B cell (primary cell): ENCODE data around the gene CAVIN1. TPM values are rescaled to one million over a fixed set of nuclear protein-coding genes. Genes with fewer than 3 reads are reported as not detected.

Source experiments
- ATAC-seq: fragments of 200-7000 bp; cut with Tn5 transposase; one replicate; pipeline ENCODE4 v1.10.0; 2021; ENCODE audit warnings: low read depth, mild to moderate bottlenecking, moderate number of reproducible peaks, moderate library complexity
- CTCF ChIA-PET: fragments of 350-600 bp; sonication (Branson Sonifier 250); formaldehyde crosslinking; loops from one replicate; lab custom pipeline; 2021; ENCODE audit warnings: antibody characterized with exemption, inconsistent platforms; lab: Charles Lee
- POLR2A ChIA-PET: fragments of 350-600 bp; sonication (Branson Sonifier 250); formaldehyde crosslinking; loops from one replicate; lab custom pipeline; 2021; ENCODE audit warnings: antibody characterized with exemption; lab: Charles Lee
- DNase-seq: peaks from one replicate; pipeline ENCODE4 v3.0.0; 2013
- H2AFZ ChIP-seq: 2 replicates; pipeline ENCODE4 v1.6.1; 2012; ENCODE audit warnings: mild to moderate bottlenecking, low read depth, low read length; ENCODE audit not compliant: insufficient read depth, poor library complexity, severe bottlenecking
- H3K27ac ChIP-seq, 2 donors: 1 replicate in 1 of 2; 2 replicates in 1 of 2; pipeline ENCODE4 v1.5.1; 2012 to 2013; ENCODE audit warnings: low read length in 2 of 2, mild to moderate bottlenecking in 2 of 2, moderate library complexity in 1 of 2
- H3K27me3 ChIP-seq, 4 experiments: fragments of 200-600 bp in 1 of 4; sonication (generic) in 1 of 4; replicated peaks in 1 of 4; 1 replicate in 2 of 4; 2 replicates in 2 of 4; pipeline versions ENCODE4 v1.6.1 to v1.7.0; 2013 to 2016; ENCODE audit warnings: low read length in 3 of 4, mild to moderate bottlenecking in 2 of 4, mixed read lengths in 1 of 4, moderate library complexity in 1 of 4; ENCODE audit not compliant: insufficient read depth in 4 of 4, control insufficient read depth in 3 of 4; ENCODE audit errors: control extremely low read depth in 1 of 4
- H3K36me3 ChIP-seq, 2 experiments: replicated peaks in 1 of 2; 1 replicate in 1 of 2; 2 replicates in 1 of 2; pipeline versions ENCODE4 v1.6.1 to v1.7.1; 2013; ENCODE audit warnings: low read length in 1 of 2; ENCODE audit not compliant: insufficient read depth in 2 of 2, control insufficient read depth in 1 of 2; ENCODE audit errors: control extremely low read depth in 1 of 2, extremely low read depth in 1 of 2
- H3K4me1 ChIP-seq, 2 donors: fragments of 200-600 bp in 1 of 2; sonication (generic) in 1 of 2; 1 replicate in 1 of 2; 2 replicates in 1 of 2; pipeline versions ENCODE4 v1.5.1 to v1.6.1; 2013 to 2017; ENCODE audit warnings: low read length in 2 of 2; ENCODE audit not compliant: control insufficient read depth in 2 of 2, insufficient read depth in 2 of 2
- H3K4me2 ChIP-seq: replicated peaks from 2 replicates; pipeline ENCODE3; 2012; ENCODE audit warnings: mild to moderate bottlenecking, low read depth, low read length; ENCODE audit not compliant: poor library complexity, severe bottlenecking
- H3K4me3 ChIP-seq, 5 experiments: fragments of 200-600 bp in 1 of 5; sonication (generic) in 1 of 5; 1 replicate in 3 of 5; 2 replicates in 2 of 5; pipeline versions ENCODE4 v1.5.1 to v1.7.0; 2011 to 2016; ENCODE audit warnings: low read length in 4 of 5, mild to moderate bottlenecking in 4 of 5, low read depth in 2 of 5, control low read depth in 1 of 5, moderate library complexity in 1 of 5; ENCODE audit not compliant: insufficient read depth in 1 of 5; ENCODE audit errors: control extremely low read depth in 1 of 5, extremely low read depth in 1 of 5
- H3K79me2 ChIP-seq: fragments of 200-600 bp; sonication (generic); one replicate; pipeline ENCODE4 v1.6.0; 2016; ENCODE audit warnings: low read length; ENCODE audit not compliant: control insufficient read depth, insufficient read depth
- H3K9ac ChIP-seq: fragments of 200-600 bp; sonication (generic); 2 replicates; pipeline ENCODE4 v1.6.1; 2017; ENCODE audit warnings: mild to moderate bottlenecking, low read length, moderate library complexity
- H3K9me3 ChIP-seq, 3 donors: one replicate each; pipeline versions ENCODE4 v1.6.1 to v1.7.1; 2013; ENCODE audit warnings: low read length in 2 of 3; ENCODE audit not compliant: control insufficient read depth in 2 of 3, insufficient read depth in 1 of 3; ENCODE audit errors: control extremely low read depth in 1 of 3
- H4K20me1 ChIP-seq: 2 replicates; pipeline ENCODE4 v1.6.0; 2012; ENCODE audit warnings: mild to moderate bottlenecking, low read length; ENCODE audit not compliant: insufficient read depth, control insufficient read depth, poor library complexity, severe bottlenecking
- H3K27ac Mint-ChIP-seq: one replicate; pipeline ENCODE4 v1.8.0; 2021; ENCODE audit warnings: mixed read lengths
- H3K27me3 Mint-ChIP-seq: one replicate; pipeline ENCODE4 v1.8.0; 2021; ENCODE audit warnings: mixed read lengths
- H3K4me1 Mint-ChIP-seq: one replicate; pipeline ENCODE4 v1.8.0; 2021; ENCODE audit warnings: mixed read lengths
- H3K4me3 Mint-ChIP-seq: one replicate; pipeline ENCODE4 v1.8.0; 2021; ENCODE audit warnings: mixed read lengths
- H3K9me3 Mint-ChIP-seq: one replicate; pipeline ENCODE4 v1.8.0; 2022; ENCODE audit warnings: mixed read lengths; ENCODE audit not compliant: insufficient read depth
- CTCF ChIP-seq: fragments of 200-600 bp; IDR thresholded peaks from one replicate; pipeline ENCODE4 v1.8.0; 2022; ENCODE audit warnings: antibody characterized with exemption, mild to moderate bottlenecking
- EZH2 ChIP-seq: IDR thresholded peaks from 2 replicates; pipeline ENCODE4 v1.6.1; 2012; ENCODE audit warnings: borderline replicate concordance, low read depth, mild to moderate bottlenecking, moderate library complexity, low read length; ENCODE audit not compliant: insufficient read depth, poor library complexity, severe bottlenecking
- WGBS: methylation state at CpG from one replicate; pipeline ENCODE4 v1.1.5; 2013; ENCODE audit warnings: missing lambda C conversion rate; ENCODE audit not compliant: insufficient coverage; 5-methylcytosine and 5-hydroxymethylcytosine counted together
- intact Hi-C: fragments of 100-400 bp; cut with micrococcal nuclease; formaldehyde crosslinking; loops from one replicate; pipeline ENCODE4 v1.10.0; 2022
- polyA plus RNA-seq: library from polyadenylated mRNA; depleted of rRNA; stranded (reverse); fragments of >200 nt; gene quantifications from 2 replicates; pipeline ENCODE4 v1.2.3, GENCODE V29; 2012
- total RNA-seq, 2 donors: library from RNA; stranded (reverse); fragments of 120-200 nt in 1 of 2; gene quantifications; 1 replicate in 1 of 2; 2 replicates in 1 of 2; pipeline versions ENCODE4 v1.2.3 to v1.2.4, GENCODE V29; 2013 to 2022

The CAVIN1 gene
- total and polyA plus RNA-seq, 2 donors (not counting 1 experiment from before 2014, with no cell fraction given), result not detected

DNA sequence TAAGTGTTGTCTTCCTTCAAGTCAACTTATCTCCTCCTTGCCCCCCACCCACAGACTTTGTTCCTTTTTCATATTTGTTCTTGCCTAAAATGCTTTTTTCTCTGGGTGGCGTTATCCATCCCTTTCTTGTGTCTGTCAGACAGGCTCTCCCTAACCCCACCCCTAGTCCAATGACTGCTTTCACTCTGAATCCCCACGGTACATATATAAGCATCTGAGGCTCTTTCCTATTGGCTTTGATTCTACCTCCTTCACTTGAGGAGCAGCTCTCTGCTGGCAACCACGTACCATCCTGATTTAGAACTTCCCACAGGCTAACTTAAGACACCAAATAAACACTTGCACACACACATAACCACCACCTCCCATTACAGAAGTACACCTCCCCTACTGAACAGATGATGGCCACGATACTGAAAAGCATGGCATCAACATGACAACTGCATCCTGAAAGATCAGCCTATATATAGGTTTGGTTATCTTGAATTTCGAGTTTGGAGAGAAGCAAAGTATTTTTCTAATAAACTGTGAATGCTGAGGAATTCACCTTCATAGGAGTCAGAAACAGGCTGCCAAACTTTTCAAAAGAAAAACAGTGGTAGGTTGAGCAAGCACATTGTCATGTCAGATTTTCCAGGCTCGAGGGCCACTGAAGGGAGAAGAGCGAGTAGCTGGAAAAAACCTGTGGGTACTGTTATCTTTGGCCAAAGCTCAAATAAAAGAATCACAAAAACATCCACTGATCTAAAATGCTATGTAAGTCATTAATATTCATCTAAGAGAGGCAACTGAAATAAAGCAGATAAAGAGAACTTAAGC is 59.1 kb downstream of the CAVIN1 start:
- no peak for DNase-seq
- Mint-ChIP-seq H3K4me3 (peak overlapping the region; percentile 9), H3K27me3 (no peaks in the 10 kb centered on the region), H3K9me3 (peaks cover 2% of the 10 kb centered on the region), H3K27ac (peak overlapping the region; percentile 62), H3K4me1 (peaks cover 65% of the 10 kb centered on the region)
- ChIA-PET CTCF (interaction anchor here (0.5 kb wide), 1 partner anchor 408 kb away, joined by 3 read pairs; no protein-coding TSS in a partner anchor), POLR2A (no interaction called here)
- H3K27ac ChIP-seq, result peak overlapping the region in 1 of 2 donors; percentile 29
- intact Hi-C loops, result no loop called here
- TF ChIP-seq CTCF (no peak), EZH2 (no peak)
- 70% methylated on average over 3 of the region's 7 CpGs for WGBS
- ATAC-seq, result no peak
- H3K4me2 ChIP-seq, result no peak overlapping the region
- peaks cover 86% of the 10 kb centered on the region for H4K20me1 ChIP-seq
- H3K4me3 ChIP-seq, result no peak overlapping the region
- H3K27me3 ChIP-seq, result no peaks in the 10 kb centered on the region
- H2AFZ ChIP-seq, result no peak overlapping the region
- peaks cover 16 to 20% of the 10 kb centered on the region in 2 donors for H3K4me1 ChIP-seq
- H3K79me2 ChIP-seq, result peaks cover 99% of the 10 kb centered on the region
- H3K9ac ChIP-seq, result no peak overlapping the region
- no peaks in the 10 kb centered on the region for H3K36me3 ChIP-seq
- H3K9me3 ChIP-seq, result peaks cover 0 to under 1% (median 0%) of the 10 kb centered on the region in 3 donors

- ATAC-seq (no peak), DNase-seq (no peak)
- no peak overlapping the region for H3K4me3 ChIP-seq
- H3K27ac Mint-ChIP-seq, result no peak overlapping the region
- H3K79me2 ChIP-seq, result peaks cover 99% of the 10 kb centered on the region
- no peaks in the 10 kb centered on the region for H3K9me3 ChIP-seq
- H3K9me3 Mint-ChIP-seq, result peaks cover 2% of the 10 kb centered on the region
- 29% methylated on average over 1 of the region's 1 CpG for WGBS
- POLR2A ChIA-PET, result no interaction called here
- H3K36me3 ChIP-seq, result no peaks in the 10 kb centered on the region
- no peaks in the 10 kb centered on the region for H3K27me3 Mint-ChIP-seq
- CTCF ChIA-PET, result no interaction called here
- intact Hi-C loops, result no loop called here
- no peak overlapping the region for H2AFZ ChIP-seq
- peaks cover 68% of the 10 kb centered on the region for H3K4me1 Mint-ChIP-seq
- H3K4me3 Mint-ChIP-seq, result no peak overlapping the region
- H4K20me1 ChIP-seq, result peaks cover 86% of the 10 kb centered on the region
- peak overlapping the region; percentile 1 for H3K4me2 ChIP-seq
- peaks cover 24% of the 10 kb centered on the region in 2 donors for H3K4me1 ChIP-seq
- no peaks in the 10 kb centered on the region for H3K27me3 ChIP-seq
- no peak for TF ChIP-seq CTCF
- TF ChIP-seq EZH2, result no peak
- no peak overlapping the region for H3K27ac ChIP-seq
- no peak overlapping the region for H3K9ac ChIP-seq
Observed at GRCh38 chr17:42363231-42363630, 59.8 kb downstream of the CAVIN1 start.
